DMS79 treated with DMSO at 0.1 percent for 48 hours (cell line): Measurements from ENCODE around the gene C17orf107.
"Not testable (repeated sequence)": the region's sequence is repeated elsewhere in the genome, so short reads cannot be mapped to it uniquely, and the experiment has no call there.

Source experiments
- DNase-seq: peaks from one replicate; lab custom pipeline; 2025; lab: John Stamatoyannopoulos, UW

Gene C17orf107

GRCh38 chr17:4899341-4900230, at the start of gene C17orf107:
Gene C17orf107 (plus strand): TSS chr17:4899536. CDS start chr17:4899763, 227 bp downstream.
- no peak for DNase-seq

- DNase-seq = no peak
Measured at GRCh38 chr17:4850246-4850645, 49.1 kb upstream of the C17orf107 start.

DNA sequence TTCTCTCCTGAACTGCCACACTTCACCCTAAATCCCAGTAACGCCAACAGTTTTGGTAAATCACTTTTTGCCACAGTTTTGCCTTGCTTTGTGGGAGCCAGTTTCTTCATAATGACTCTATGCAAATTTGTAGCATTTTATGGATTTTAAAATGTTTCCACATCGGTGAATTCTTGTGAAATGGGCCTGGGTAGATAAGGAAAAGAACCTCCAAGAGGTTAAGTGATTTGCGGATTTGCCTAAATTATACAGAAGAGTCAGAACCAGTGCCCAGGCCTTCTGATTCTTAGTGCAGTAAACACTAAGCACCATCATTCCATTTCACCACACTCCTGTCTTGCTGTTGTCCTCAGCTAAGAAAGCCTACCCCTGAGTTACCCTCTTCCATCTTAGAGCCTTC, 48.3 kb upstream of the C17orf107 start:
- no peak for DNase-seq

DNA sequence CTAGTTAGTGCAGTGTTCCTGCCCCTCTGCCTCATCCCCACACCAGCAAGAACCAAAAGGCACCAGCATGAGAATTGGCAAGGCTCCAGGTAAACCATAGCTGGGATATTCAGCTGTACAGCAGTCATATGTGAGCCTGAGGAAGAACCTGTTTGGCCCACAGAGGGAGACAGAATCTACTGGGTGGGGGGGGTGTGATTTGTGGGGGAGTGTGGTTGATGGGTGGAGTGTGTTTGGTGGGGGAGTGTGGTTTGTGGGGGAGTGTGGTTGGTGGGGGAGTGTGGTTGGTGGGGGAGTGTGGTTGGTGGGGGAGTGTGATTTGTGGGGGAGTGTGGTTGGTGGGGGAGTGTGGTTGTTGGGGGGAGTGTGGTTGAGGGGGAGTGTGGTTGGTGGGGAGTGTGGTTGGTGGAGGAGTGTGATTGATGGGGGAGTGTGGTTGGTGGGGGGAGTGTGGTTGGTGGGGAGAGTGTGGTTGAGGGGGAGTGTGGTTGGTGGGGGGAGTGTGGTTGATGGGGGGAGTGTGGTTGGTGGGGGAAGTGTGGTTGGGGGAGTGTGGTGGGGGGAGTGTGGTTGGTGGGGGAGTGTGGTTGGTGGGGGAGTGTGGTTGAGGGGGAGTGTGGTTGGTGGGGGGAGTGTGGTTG, 46.6 kb upstream of the C17orf107 start:
- peak; percentile 15 for DNase-seq

DNA sequence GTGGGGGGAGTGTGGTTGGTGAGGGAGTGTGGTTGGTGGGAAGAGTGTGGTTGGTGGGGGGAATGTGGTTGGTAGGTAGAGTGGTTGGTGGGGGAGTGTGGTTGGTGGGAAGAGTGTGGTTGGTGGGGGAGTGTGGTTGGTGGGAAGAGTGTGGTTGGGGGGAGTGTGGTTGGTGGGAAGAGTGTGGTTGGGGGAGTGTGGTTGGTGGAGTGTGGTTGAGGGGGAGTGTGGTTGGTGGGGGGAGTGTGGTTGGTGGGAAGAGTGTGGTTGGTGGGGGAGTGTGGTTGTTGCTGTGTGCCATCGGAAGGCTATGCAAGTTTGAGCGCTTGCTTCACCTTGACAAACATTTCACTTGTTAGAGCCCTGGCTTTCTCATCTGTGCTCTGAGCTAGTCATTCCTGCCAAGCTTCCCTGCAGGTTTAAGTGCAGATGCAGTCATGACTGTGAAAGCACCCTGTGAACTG, 46.1 kb upstream of the C17orf107 start:
- peak; percentile 58 for DNase-seq

DNA sequence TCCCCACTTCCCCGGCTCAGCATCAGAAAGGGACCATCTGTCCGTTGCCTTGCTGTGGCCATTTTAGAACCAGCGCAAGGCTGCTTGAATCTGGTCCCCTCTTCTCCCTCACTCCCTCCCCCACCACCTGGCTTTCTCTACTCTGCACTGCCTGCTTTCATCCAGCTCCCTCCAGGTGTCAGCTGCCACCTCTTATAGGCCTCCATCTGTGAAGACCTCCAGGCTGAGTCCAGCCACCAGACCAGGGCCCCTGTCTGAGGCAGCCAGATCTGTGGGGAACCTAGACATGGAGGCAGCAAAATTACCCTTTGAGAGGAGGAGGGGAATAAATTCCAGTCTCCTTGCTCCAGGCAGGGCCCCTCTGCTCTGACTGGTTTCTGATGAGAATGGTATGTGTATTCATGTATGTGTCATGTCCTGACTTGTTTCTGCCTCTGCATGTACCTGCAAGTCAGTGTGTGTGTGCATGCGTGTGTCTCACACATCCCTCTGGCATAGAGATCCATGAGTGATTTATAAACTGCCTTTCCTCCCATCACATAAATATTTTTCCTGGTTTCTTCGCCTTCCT, 45.1 kb upstream of the C17orf107 start:
- DNase-seq = peak; percentile 97

DNA sequence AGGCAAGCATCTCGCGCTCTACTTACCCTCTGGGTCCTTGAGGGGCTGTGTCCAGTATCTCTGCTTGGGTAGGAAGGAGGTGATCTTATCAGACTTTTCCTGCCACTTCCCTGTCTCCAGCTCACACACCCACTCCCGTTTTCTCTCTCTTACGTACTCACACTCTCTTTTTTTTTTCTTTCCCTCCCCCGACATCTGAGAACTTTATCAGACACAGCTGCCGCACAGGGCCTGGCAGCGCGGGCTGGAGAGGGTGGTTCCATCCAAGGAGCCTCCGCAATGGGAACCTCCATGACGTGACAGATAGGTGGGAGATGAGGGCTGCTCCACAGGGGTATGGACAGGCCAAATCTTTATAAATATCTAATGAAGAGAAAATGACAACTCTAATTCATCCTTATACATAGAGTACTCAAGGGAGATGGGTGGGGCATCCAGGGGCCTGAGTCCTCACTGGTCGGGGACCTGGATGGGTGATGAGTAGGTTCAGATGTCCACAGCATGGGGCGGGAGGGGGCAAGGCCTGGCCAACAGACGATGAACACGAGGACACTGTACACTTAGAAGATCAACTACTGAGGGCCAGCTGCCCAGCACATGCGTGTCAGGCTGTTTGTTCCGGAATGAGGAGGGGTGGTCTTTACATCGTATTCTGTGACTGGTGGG, 42.9 kb upstream of the C17orf107 start:
- no peak for DNase-seq

DNA sequence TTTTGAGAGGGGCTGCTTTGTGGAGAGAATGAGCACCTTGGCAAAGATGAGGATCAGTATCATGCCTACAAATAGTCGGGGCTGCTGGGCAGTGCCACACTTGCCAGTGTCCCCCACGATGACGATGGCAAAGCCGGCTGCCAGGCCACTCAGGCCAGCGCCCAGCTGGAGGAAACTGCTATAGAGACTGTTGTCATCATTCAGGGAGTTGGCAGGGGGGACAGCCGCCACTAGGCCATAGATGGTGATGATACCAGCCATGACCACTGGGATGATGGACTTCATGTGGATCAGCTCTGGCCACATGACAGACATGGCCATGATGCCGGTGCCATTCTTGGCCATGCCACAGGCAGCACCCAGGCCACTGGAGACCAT, 42.4 kb upstream of the C17orf107 start:
- no peak for DNase-seq

DNA sequence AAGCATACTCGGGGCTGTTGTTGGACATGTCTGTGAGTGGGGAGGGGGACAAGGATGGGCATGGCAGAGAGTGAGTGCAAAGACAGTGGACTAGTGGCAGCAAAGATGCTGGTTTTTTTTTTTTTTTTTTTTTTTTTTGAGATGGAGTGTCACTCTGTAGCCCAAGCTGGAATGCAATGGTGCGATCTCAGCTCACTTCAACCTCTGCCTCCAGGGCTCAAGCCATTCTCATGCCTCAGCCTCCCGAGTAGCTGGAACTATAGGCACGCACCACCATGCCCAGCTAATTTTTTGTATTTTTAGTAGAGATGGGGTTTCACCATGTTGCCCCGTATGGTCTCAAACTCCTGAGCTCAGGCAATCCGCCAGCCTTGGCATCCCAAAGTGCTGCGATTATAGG, 42.0 kb upstream of the C17orf107 start:
- not testable (repeated sequence) for DNase-seq

DNA sequence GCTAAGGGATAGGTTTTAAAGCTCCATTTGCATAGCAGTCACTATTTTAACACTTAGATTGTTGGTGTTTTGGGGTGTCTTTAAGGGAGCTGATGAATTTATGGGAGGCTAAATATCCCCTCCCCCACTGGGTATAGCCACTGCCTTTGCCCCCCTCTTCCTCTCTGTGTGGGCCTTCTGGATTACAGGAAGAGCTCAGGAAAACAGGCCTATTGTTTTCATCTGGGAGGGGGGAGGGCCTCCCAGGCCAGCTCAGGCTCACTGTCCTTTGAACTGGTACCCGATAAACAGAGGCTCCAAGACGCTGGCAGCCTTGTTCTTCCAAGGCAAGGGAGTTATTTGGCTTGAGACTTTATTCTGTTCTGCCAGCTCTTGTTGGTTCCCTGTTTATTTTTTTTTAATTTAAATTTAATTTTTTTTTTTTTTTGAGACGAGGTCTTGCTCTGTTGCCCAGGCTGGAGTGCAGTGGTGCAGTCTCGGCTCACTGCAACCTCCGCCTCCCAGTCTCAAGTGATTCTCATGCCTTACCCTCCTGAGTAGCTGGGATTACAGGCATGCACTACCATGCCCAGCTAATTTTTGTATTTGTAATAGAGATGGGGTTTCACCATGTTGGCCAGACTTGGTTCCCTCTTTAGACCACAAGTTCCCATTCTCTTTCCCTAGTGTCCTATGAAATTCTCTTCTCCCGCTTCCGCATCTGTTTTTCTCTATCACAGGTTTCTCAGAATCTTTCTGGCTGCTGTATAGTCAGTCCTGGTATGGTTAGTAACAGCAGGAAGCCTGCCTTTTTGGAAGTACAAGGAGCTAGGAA, 41.1 kb upstream of the C17orf107 start:
- no peak for DNase-seq

- DNase-seq = no peak
Measured at GRCh38 chr17:4858882-4859260, 40.5 kb upstream of the C17orf107 start.

- no peak for DNase-seq
Measured at GRCh38 chr17:4859816-4860625, 39.3 kb upstream of the C17orf107 start.

DNA sequence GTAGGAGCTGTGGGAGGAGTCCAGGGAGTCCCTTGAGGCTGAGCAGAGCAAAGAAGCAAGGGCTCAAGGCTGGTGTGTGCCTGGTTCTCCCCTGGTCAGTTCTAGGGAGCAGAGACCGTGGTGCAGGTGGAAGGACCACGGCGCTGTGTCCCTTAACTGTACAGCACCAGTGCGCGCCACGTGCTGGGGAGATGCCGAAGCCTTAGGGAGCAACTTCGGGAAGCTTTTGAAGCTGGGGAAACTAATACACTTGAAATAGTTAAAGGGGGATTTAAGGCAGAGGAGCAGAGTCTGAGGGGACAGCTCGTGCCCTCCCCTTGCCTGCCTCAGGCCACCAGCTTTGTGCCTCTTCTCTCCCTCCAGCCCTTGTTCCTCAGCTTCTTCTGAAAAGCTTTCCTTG, 38.7 kb upstream of the C17orf107 start:
- no peak for DNase-seq

GRCh38 chr17:4861052-4861451, 38.3 kb upstream of the C17orf107 start:
- no peak for DNase-seq

GRCh38 chr17:4862720-4863119, 36.6 kb upstream of the C17orf107 start:
- no peak for DNase-seq

DNA sequence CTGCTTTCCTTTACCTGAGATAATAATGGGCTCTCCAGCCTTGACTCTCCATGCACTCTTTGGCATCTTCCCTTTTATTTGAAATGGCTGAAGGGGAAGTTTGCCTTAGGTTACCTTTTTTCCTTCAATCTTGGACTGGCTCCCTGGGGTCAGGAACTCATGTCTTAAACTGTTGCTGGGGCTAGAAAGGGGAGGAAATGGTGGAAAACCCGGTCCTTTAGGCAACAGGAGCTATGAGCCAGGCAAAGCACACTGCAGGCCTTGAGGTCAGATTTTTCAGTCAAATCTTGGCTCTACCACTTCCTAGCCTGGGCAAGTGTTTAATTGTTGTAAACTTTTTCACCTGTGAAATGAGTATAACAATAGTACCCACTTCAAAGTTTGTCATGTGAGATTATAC, 36.0 kb upstream of the C17orf107 start:
- no peak for DNase-seq

DNA sequence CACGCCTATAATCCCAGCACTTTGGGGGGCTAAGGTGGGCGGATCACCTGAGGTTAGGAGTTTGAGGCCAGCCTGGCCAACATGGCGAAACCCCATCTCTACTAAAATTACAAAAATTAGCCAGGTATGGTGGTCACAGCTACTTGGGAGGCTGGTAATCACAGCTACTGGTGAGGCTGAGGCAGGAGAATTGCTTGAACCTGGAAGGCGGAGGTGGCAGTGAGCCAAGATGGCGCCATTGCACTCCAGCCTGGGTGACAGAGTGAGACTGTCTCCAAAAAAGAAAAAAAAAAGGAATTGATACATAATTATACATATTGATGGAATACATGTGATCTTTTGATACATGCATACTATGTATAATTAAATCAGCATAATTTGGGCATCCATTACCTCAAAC, 31.8 kb upstream of the C17orf107 start:
- not testable (repeated sequence) for DNase-seq

GRCh38 chr17:4869058-4869998, 30.0 kb upstream of the C17orf107 start:
- DNase-seq = not testable (repeated sequence)

- no peak for DNase-seq
Measured at GRCh38 chr17:4870855-4871254, 28.5 kb upstream of the C17orf107 start.

- no peak for DNase-seq
Measured at GRCh38 chr17:4872786-4873185, 26.6 kb upstream of the C17orf107 start.
